HG02870 (cell line): Measurements from ENCODE around the gene ZNF688.
"Not testable (repeated sequence)": the region's sequence is repeated elsewhere in the genome, so short reads cannot be mapped to it uniquely, and the experiment has no call there.

Source experiments
- ATAC-seq: cut with Tn5 transposase; IDR thresholded peaks from one replicate; pipeline ENCODE4 v1.9.1; 2021; ENCODE audit warnings: mild to moderate bottlenecking, moderate library complexity; ENCODE audit not compliant: unreplicated experiment

ZNF688 gene

GRCh38 chr16:30571445-30572322 is at the start of gene ZNF688:
Gene ZNF688 (minus strand): TSS chr16:30571714. CDS start chr16:30571629, 85 bp downstream.
- ATAC-seq: peak; percentile 76

- no peak for ATAC-seq
Measured at GRCh38 chr16:30620169-30620568, 48.7 kb upstream of the ZNF688 start.

GRCh38 chr16:30619638-30620037 is 48.1 kb upstream of the ZNF688 start:
- ATAC-seq: no peak

- ATAC-seq: no peak
Measured at GRCh38 chr16:30619202-30619601, 47.7 kb upstream of the ZNF688 start.

GRCh38 chr16:30615358-30616091 is 44.0 kb upstream of the ZNF688 start:
- ATAC-seq: no peak

- ATAC-seq: peak; percentile 90
Measured at GRCh38 chr16:30609926-30610839, 38.7 kb upstream of the ZNF688 start, which contains the start of gene ZNF689. Gene ZNF689 (minus strand): TSS chr16:30610389. CDS start chr16:30610041, 348 bp downstream.

- peak; percentile 15 for ATAC-seq
Measured at GRCh38 chr16:30609002-30609925, 37.8 kb upstream of the ZNF688 start.

GRCh38 chr16:30606004-30606403 is 34.5 kb upstream of the ZNF688 start:
- no peak for ATAC-seq

- no peak for ATAC-seq
Measured at GRCh38 chr16:30605158-30605557, 33.6 kb upstream of the ZNF688 start.

- no peak for ATAC-seq
Measured at GRCh38 chr16:30604316-30604947, 32.9 kb upstream of the ZNF688 start.

GRCh38 chr16:30603945-30604315 is 32.4 kb upstream of the ZNF688 start:
- no peak for ATAC-seq

- ATAC-seq: no peak
Measured at GRCh38 chr16:30602616-30603277, 31.2 kb upstream of the ZNF688 start.

- ATAC-seq: no peak
Measured at GRCh38 chr16:30601966-30602365, 30.5 kb upstream of the ZNF688 start.

- no peak for ATAC-seq
Measured at GRCh38 chr16:30600929-30601328, 29.4 kb upstream of the ZNF688 start.

- no peak for ATAC-seq
Measured at GRCh38 chr16:30600215-30600614, 28.7 kb upstream of the ZNF688 start.

GRCh38 chr16:30592871-30593270 is 21.4 kb upstream of the ZNF688 start:
- ATAC-seq: no peak

GRCh38 chr16:30590869-30591268 is 19.4 kb upstream of the ZNF688 start:
- not testable (repeated sequence) for ATAC-seq

- ATAC-seq: not testable (repeated sequence)
Measured at GRCh38 chr16:30589582-30589981, 18.1 kb upstream of the ZNF688 start.

GRCh38 chr16:30588651-30589050 is 17.1 kb upstream of the ZNF688 start:
- ATAC-seq: no peak
